Measurements from ENCODE around the gene TNNC2.

Gene TNNC2

GRCh38 chr20:45779011-45779915 is 47.8 kb downstream of the TNNC2 start:
- DNase-seq = no peak

DNA sequence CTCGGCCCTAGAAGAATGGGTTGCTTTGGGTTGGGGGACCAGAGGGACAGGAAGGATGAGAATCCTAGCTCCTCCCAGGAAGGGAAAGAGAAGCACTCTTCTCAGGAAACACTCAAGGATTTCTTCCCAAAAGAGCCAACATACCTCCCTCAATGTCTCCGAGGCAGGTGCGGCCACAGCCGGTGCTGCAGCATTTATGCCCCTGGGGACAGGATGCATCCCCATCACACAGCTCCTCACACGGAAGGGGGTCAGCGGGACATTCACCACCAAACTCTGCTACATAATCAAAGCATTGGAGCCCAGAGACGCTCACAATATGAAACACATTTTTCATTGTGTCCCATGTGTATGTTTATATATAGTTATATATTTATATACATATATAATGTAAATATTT is 50.2 kb downstream of the TNNC2 start:
- no peak for DNase-seq

- DNase-seq = no peak
Observed at GRCh38 chr20:45775411-45775810, 51.7 kb downstream of the TNNC2 start.

DNA sequence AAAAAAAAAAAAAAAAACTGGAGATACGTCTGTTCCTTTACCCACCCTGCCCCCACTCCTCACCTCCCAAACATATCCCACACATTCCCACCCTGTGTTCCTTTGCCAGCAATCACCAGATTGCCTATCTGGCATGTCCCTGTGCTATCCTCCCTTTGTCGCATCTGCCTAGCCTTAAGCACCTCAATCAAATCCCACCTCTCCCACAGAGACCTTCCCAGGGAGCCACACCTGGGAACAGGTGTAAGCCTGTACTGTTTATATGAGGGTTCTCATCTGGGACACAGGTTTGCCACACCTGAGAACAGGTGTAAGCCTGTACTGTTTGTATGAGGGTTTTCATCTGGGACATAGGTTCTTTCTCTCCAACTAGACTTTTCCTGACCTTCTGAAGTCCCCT is 52.2 kb downstream of the TNNC2 start:
- no peak for DNase-seq

Data from NCI-H1694 treated with DMSO at 0.1 percent for 48 hours (cell line).